KMS-11 (cell line): Measurements from ENCODE around the gene UBE2B.

ENCODE experiments used
- H2AFZ ChIP-seq: fragments of 200-600 bp; sonication (generic); 2 replicates; pipeline ENCODE4 v1.6.1; 2016; ENCODE audit warnings: antibody characterized with exemption, mixed run types, low read depth
- H3K27ac ChIP-seq: fragments of 200-600 bp; sonication (generic); 2 replicates; pipeline ENCODE4 v1.6.1; 2016; ENCODE audit warnings: mild to moderate bottlenecking, mixed run types
- H3K27me3 ChIP-seq: fragments of 200-600 bp; sonication (generic); 2 replicates; pipeline ENCODE4 v1.6.1; 2017; ENCODE audit warnings: mild to moderate bottlenecking, low read depth, mixed run types, moderate library complexity; ENCODE audit not compliant: insufficient read depth
- H3K36me3 ChIP-seq: fragments of 200-600 bp; sonication (generic); 2 replicates; pipeline ENCODE4 v1.6.1; 2017; ENCODE audit warnings: mild to moderate bottlenecking, mixed run types; ENCODE audit not compliant: insufficient read depth
- H3K4me1 ChIP-seq: fragments of 200-600 bp; sonication (generic); 2 replicates; pipeline ENCODE4 v1.6.1; 2016; ENCODE audit warnings: mild to moderate bottlenecking, low read depth, mixed run types; ENCODE audit not compliant: poor library complexity, severe bottlenecking
- H3K4me2 ChIP-seq: fragments of 200-600 bp; sonication (generic); 2 replicates; pipeline ENCODE4 v1.7.0; 2016; ENCODE audit warnings: mild to moderate bottlenecking, mixed run types
- H3K4me3 ChIP-seq: fragments of 200-600 bp; sonication (generic); IDR thresholded peaks from 2 replicates; pipeline ENCODE4 v1.6.1; 2017; ENCODE audit warnings: low read depth, low read length, mixed read lengths; ENCODE audit not compliant: insufficient read depth
- H3K79me2 ChIP-seq: fragments of 200-600 bp; sonication (generic); 2 replicates; pipeline ENCODE4 v1.6.1; 2016; ENCODE audit warnings: low read depth, mixed run types; ENCODE audit not compliant: insufficient read depth
- H3K9ac ChIP-seq: fragments of 200-600 bp; sonication (generic); 2 replicates; pipeline ENCODE4 v1.6.1; 2016; ENCODE audit warnings: mild to moderate bottlenecking, mixed run types
- H4K20me1 ChIP-seq: fragments of 200-600 bp; sonication (generic); 2 replicates; pipeline ENCODE4 v1.6.1; 2016; ENCODE audit warnings: mild to moderate bottlenecking, mixed run types; ENCODE audit not compliant: insufficient read depth
- TF ChIP-seq, protein P1 (sequence below): fragments of 200-600 bp; sonication (generic); conservative IDR thresholded peaks from 2 replicates; pipeline ENCODE4 v1.6.1; 2017; ENCODE audit warnings: low read depth, mild to moderate bottlenecking, antibody characterized with exemption, low read length, moderate library complexity, mixed read lengths

UBE2B gene

DNA sequence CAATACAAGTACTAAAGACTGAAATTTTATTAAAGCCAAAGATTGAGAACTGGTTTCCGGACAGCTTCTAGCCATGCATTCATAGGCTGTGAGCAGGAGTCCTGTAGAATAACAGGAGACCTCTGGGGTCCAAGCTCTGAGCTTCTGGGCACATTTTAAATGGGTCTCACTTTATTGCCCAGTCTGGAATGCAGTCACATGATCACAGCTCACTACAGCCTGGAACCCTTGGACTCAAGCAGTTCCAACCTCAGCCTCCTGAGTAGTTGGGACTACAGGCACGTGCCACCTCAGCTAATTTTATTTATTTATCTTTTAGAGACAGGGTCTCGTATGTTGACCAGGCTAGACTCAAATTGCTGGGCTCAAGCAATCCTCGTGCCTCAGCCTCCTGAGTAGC, 24.9 kb downstream of the UBE2B start:
- no peaks in the 10 kb centered on the region for H3K36me3 ChIP-seq
- TF ChIP-seq, protein P1, sequence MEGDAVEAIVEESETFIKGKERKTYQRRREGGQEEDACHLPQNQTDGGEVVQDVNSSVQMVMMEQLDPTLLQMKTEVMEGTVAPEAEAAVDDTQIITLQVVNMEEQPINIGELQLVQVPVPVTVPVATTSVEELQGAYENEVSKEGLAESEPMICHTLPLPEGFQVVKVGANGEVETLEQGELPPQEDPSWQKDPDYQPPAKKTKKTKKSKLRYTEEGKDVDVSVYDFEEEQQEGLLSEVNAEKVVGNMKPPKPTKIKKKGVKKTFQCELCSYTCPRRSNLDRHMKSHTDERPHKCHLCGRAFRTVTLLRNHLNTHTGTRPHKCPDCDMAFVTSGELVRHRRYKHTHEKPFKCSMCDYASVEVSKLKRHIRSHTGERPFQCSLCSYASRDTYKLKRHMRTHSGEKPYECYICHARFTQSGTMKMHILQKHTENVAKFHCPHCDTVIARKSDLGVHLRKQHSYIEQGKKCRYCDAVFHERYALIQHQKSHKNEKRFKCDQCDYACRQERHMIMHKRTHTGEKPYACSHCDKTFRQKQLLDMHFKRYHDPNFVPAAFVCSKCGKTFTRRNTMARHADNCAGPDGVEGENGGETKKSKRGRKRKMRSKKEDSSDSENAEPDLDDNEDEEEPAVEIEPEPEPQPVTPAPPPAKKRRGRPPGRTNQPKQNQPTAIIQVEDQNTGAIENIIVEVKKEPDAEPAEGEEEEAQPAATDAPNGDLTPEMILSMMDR, result no peak

DNA sequence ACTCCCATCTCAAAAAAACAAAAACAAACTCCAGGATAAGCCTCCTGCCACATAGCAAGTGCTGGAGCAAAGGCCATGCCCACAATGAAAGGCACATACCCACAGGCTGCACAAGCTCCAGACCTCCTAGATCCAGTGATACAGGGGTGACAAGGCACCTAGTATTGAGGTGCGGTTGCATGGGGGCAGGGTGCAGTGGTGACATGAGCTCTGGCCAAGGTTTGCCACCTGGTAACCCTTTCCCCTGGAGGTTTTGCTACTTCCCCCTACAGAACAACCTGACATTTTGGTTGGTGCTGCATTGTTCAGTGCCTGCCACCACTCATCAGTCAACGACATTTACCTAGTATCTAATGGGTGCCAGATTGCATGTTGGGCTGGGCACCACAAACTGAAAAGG, 25.8 kb downstream of the UBE2B start:
- H3K4me1 ChIP-seq, result peaks cover 36% of the 10 kb centered on the region
- no peak overlapping the region for H3K9ac ChIP-seq
- TF ChIP-seq, protein P1, result no peak
- H3K79me2 ChIP-seq, result no peaks in the 10 kb centered on the region
- H3K27ac ChIP-seq, result no peak overlapping the region
- no peaks in the 10 kb centered on the region for H3K36me3 ChIP-seq
- no peak overlapping the region for H3K4me3 ChIP-seq
- no peak overlapping the region for H2AFZ ChIP-seq
- no peaks in the 10 kb centered on the region for H3K27me3 ChIP-seq
- no peak overlapping the region for H3K4me2 ChIP-seq
- no peaks in the 10 kb centered on the region for H4K20me1 ChIP-seq

More for the DNA sequence above, 24.9 kb downstream of the UBE2B start:
- Histone ChIP-seq H3K27ac (peak overlapping the region; percentile 65), H3K4me1 (peaks cover 36% of the 10 kb centered on the region), H4K20me1 (no peaks in the 10 kb centered on the region), H2AFZ (no peak overlapping the region), H3K4me3 (no peak overlapping the region), H3K27me3 (no peaks in the 10 kb centered on the region), H3K9ac (no peak overlapping the region), H3K79me2 (no peaks in the 10 kb centered on the region), H3K4me2 (peak overlapping the region; percentile 70; the same call in 1 of the 2 replicates)

DNA sequence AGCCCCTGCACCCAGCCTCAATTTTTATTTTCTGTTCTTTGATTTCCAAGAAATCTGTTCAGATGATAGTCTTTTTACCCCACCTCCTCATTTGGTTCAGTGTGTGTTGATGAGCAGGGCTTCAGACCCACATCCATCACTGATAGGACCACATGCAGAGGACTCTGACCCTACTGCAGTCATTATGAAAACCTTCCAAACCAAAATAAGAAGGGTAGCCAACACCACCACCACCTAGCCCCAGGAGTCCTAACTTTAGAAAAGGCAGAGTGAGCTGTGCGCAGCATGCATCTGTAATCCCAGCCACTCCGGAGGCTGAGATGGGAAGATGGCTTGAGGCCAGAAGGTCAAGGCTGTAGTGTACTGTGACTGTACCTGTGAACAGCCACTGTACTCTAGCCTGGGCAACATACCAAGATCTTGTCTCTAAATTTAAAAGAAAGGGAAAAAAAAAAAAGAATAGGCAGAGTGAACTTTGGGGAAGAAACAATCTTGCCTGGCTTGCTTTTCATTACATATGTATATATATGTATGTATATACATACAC, 27.3 kb downstream of the UBE2B start:
- Histone ChIP-seq H4K20me1 (no peaks in the 10 kb centered on the region), H3K4me2 (no peak overlapping the region), H3K79me2 (no peaks in the 10 kb centered on the region), H2AFZ (no peak overlapping the region), H3K9ac (no peak overlapping the region), H3K4me1 (peaks cover 31% of the 10 kb centered on the region), H3K36me3 (no peaks in the 10 kb centered on the region), H3K27me3 (no peaks in the 10 kb centered on the region), H3K27ac (no peak overlapping the region), H3K4me3 (no peak overlapping the region)
- TF ChIP-seq, protein P1, result no peak

DNA sequence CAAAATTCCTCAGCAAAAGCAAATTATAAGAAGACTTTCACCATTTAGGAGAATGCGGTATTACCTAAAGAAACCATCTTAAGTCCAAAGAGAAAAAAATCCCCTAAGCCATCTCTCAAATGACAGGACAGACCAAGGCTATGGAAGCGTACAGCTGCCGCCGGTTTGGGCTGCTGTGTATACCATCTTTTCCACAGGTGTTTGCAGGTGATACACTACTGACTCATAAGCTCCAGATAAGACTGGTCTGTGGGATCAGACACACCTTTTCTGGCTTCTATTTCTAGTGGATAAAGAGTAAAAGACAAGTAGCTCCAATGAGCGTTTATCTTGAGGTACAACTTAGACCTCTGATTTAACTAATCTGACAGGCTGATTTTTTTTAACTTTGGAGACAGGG, 32.6 kb downstream of the UBE2B start:
- Histone ChIP-seq H4K20me1 (no peaks in the 10 kb centered on the region), H3K36me3 (no peaks in the 10 kb centered on the region), H3K27me3 (no peaks in the 10 kb centered on the region), H3K4me3 (no peak overlapping the region), H3K27ac (no peak overlapping the region), H3K4me2 (no peak overlapping the region), H3K9ac (no peak overlapping the region), H3K4me1 (no peaks in the 10 kb centered on the region), H2AFZ (no peak overlapping the region), H3K79me2 (no peaks in the 10 kb centered on the region)
- TF ChIP-seq, protein P1, result no peak
